Measurements from ENCODE around the gene LIMCH1.
"Not testable (repeated sequence)": the region's sequence is repeated elsewhere in the genome, so short reads cannot be mapped to it uniquely, and the experiment has no call there.

Gene LIMCH1

GRCh38 chr4:41702770-41703169 is 164.8 kb downstream of the LIMCH1 start:
- TF ChIP-seq CTCF (IDR thresholded peaks at IDR 0.05) = no peak
- no peak overlapping the region for H3K4me3 ChIP-seq
- H3K9me3 ChIP-seq = no peaks in the 10 kb centered on the region
- intact Hi-C loops (cut with DNase I; ENCODE audit: low total_unique reads) = no loop called here
- DNase-seq = no peak
- no peak overlapping the region for H3K27ac ChIP-seq
- H3K36me3 ChIP-seq = peaks cover 9 to 13% (median 9%) of the 10 kb centered on the region in 3 donors
- no peaks in the 10 kb centered on the region for H3K4me1 ChIP-seq
- H3K27me3 ChIP-seq = no peaks in the 10 kb centered on the region

GRCh38 chr4:41703785-41704184 is 165.8 kb downstream of the LIMCH1 start:
- no peak overlapping the region for H3K4me3 ChIP-seq
- no peak overlapping the region for H3K27ac ChIP-seq
- H3K9me3 ChIP-seq = no peaks in the 10 kb centered on the region
- DNase-seq = no peak
- TF ChIP-seq CTCF (IDR thresholded peaks at IDR 0.05) = no peak
- intact Hi-C loops (cut with DNase I; ENCODE audit: low total_unique reads) = no loop called here
- peaks cover 0 to 5% (median under 1%) of the 10 kb centered on the region in 3 donors for H3K36me3 ChIP-seq
- H3K27me3 ChIP-seq = no peaks in the 10 kb centered on the region
- H3K4me1 ChIP-seq = no peaks in the 10 kb centered on the region

GRCh38 chr4:41709844-41710481 is 172.0 kb downstream of the LIMCH1 start:
- Histone ChIP-seq H3K27me3 (peaks cover 0 to 5% of the 10 kb centered on the region in 2 donors), H3K27ac (no peak overlapping the region), H3K4me3 (no peak overlapping the region), H3K36me3 (no peaks in the 10 kb centered on the region), H3K4me1 (no peaks in the 10 kb centered on the region), H3K9me3 (no peaks in the 10 kb centered on the region)
- no peak for TF ChIP-seq CTCF (IDR thresholded peaks at IDR 0.05)
- DNase-seq = no peak
- intact Hi-C loops (cut with DNase I; ENCODE audit: low total_unique reads) = loop anchor here (10.0 kb wide), 1 partner anchor 155 kb away; no protein-coding TSS in a partner anchor

- not testable (repeated sequence) for H3K36me3 ChIP-seq, H3K27ac ChIP-seq, DNase-seq, H3K27me3 ChIP-seq, H3K4me1 ChIP-seq, H3K9me3 ChIP-seq, H3K4me3 ChIP-seq
- intact Hi-C loops (cut with DNase I; ENCODE audit: low total_unique reads) = loop anchor here (10.0 kb wide), 1 partner anchor 153 kb away; no protein-coding TSS in a partner anchor
Observed at GRCh38 chr4:41711654-41712053, 173.7 kb downstream of the LIMCH1 start.

GRCh38 chr4:41712425-41712824 is 174.5 kb downstream of the LIMCH1 start:
- DNase-seq = no peak
- no peaks in the 10 kb centered on the region for H3K36me3 ChIP-seq
- H3K4me3 ChIP-seq = no peak overlapping the region
- no peaks in the 10 kb centered on the region for H3K9me3 ChIP-seq
- peaks cover 0 to 5% of the 10 kb centered on the region in 2 donors for H3K27me3 ChIP-seq
- H3K27ac ChIP-seq = no peak overlapping the region
- no peaks in the 10 kb centered on the region for H3K4me1 ChIP-seq
- TF ChIP-seq CTCF (IDR thresholded peaks at IDR 0.05) = no peak
- intact Hi-C loops (cut with DNase I; ENCODE audit: low total_unique reads) = loop anchor here (10.0 kb wide), 1 partner anchor 152 kb away; no protein-coding TSS in a partner anchor

- no peak overlapping the region for H3K27ac ChIP-seq
- intact Hi-C loops (cut with DNase I; ENCODE audit: low total_unique reads) = loop anchor here (10.0 kb wide), 1 partner anchor 151 kb away; no protein-coding TSS in a partner anchor
- no peak for DNase-seq
- no peak for TF ChIP-seq CTCF (IDR thresholded peaks at IDR 0.05)
- no peaks in the 10 kb centered on the region for H3K9me3 ChIP-seq
- H3K36me3 ChIP-seq = no peaks in the 10 kb centered on the region
- H3K27me3 ChIP-seq = peaks cover 0 to 7% of the 10 kb centered on the region in 2 donors
- H3K4me1 ChIP-seq = no peaks in the 10 kb centered on the region
- no peak overlapping the region for H3K4me3 ChIP-seq
Observed at GRCh38 chr4:41713768-41714167, 175.8 kb downstream of the LIMCH1 start.

Measured in tibial artery (tissue), 4 donors.